ENCODE results near the gene LRRC56.

DNA sequence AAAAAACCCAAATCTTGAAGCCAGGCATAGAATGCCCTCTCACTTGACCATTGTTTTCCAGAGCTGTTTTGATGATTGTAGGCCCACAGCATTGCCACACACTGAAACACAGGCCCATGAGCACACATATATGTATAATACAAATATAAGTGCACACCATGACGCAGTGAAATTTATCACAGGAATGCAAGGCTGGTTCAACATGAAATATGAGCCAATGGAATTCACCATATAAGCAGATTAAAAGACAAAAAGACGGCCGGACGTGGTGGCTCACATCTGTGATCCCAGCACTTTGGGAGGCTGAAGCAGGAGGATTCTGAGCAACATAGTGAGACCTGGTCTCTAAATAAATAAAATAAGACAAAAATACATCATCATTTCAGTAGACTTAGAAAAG lies 20.9 kb upstream of the LRRC56 start:
- TF ChIP-seq CTCF (IDR thresholded peaks at IDR 0.05), result no peak
- no peak for TF ChIP-seq SP1 (CRISPR knock-in tag; conservative IDR thresholded peaks at IDR 0.05)
- TF ChIP-seq CBFB (CRISPR knock-in tag; IDR thresholded peaks at IDR 0.05; ENCODE audit: low read depth), result no peak
- no peak for TF ChIP-seq TCF7 (CRISPR knock-in tag; IDR thresholded peaks at IDR 0.05; ENCODE audit: low read depth)
- no peak for TF ChIP-seq TEAD4 (CRISPR knock-in tag; IDR thresholded peaks at IDR 0.05)
- TF ChIP-seq, protein P1, sequence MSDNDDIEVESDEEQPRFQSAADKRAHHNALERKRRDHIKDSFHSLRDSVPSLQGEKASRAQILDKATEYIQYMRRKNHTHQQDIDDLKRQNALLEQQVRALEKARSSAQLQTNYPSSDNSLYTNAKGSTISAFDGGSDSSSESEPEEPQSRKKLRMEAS (CRISPR knock-in tag; IDR thresholded peaks at IDR 0.05), result no peak
- TF ChIP-seq NFE2L1 (CRISPR knock-in tag; IDR thresholded peaks at IDR 0.05), result no peak
- no peak for TF ChIP-seq NR3C1 (CRISPR knock-in tag; conservative IDR thresholded peaks at IDR 0.05; ENCODE audit: low read depth)
- TF ChIP-seq ZNF263 (CRISPR knock-in tag; IDR thresholded peaks at IDR 0.05; ENCODE audit: low read depth), result no peak
- TF ChIP-seq CREB1 (CRISPR knock-in tag; IDR thresholded peaks at IDR 0.05), result no peak
- TF ChIP-seq ELF4 (CRISPR knock-in tag; IDR thresholded peaks at IDR 0.05; ENCODE audit: low read depth), result no peak
- no peak for TF ChIP-seq MYBL2 (CRISPR knock-in tag; IDR thresholded peaks at IDR 0.05)
- TF ChIP-seq, protein P2, sequence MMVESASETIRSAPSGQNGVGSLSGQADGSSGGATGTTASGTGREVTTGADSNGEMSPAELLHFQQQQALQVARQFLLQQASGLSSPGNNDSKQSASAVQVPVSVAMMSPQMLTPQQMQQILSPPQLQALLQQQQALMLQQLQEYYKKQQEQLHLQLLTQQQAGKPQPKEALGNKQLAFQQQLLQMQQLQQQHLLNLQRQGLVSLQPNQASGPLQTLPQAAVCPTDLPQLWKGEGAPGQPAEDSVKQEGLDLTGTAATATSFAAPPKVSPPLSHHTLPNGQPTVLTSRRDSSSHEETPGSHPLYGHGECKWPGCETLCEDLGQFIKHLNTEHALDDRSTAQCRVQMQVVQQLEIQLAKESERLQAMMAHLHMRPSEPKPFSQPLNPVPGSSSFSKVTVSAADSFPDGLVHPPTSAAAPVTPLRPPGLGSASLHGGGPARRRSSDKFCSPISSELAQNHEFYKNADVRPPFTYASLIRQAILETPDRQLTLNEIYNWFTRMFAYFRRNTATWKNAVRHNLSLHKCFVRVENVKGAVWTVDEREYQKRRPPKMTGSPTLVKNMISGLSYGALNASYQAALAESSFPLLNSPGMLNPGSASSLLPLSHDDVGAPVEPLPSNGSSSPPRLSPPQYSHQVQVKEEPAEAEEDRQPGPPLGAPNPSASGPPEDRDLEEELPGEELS (CRISPR knock-in tag; IDR thresholded peaks at IDR 0.05), result no peak
